Tibial nerve (tissue), 4 donors: ENCODE data around the gene LRRC14B. TPM values are rescaled to one million over a fixed set of nuclear protein-coding genes. Genes with fewer than 3 reads are reported as not detected.
"Not testable (repeated sequence)": the region's sequence is repeated elsewhere in the genome, so short reads cannot be mapped to it uniquely, and the experiment has no call there.

ENCODE experiments used
- DNase-seq, 2 donors: peaks; one replicate each; pipeline ENCODE4 v3.0.0-alpha.2; 2019; ENCODE audit warnings: low spot score in 2 of 2
- H3K27ac ChIP-seq, 4 donors: fragments of 200-600 bp; sonication (generic) in 3 of 4; one replicate each; pipeline ENCODE4 v1.5.1; 2017 to 2019; ENCODE audit warnings: mild to moderate bottlenecking in 1 of 4
- H3K27me3 ChIP-seq, 2 donors: fragments of 200-600 bp; sonication (generic) in 1 of 2; one replicate each; pipeline versions ENCODE4 v1.5.1 to v1.6.0; 2017 to 2019
- H3K36me3 ChIP-seq, 3 donors: fragments of 200-600 bp; sonication (generic); one replicate each; pipeline ENCODE4 v1.5.1; 2018 to 2019
- H3K4me1 ChIP-seq, 4 donors: fragments of 200-600 bp; sonication (generic) in 3 of 4; one replicate each; pipeline ENCODE4 v1.5.1; 2017 to 2019
- H3K4me3 ChIP-seq, 4 donors: fragments of 200-600 bp; sonication (generic) in 3 of 4; one replicate each; pipeline ENCODE4 v1.5.1; 2017 to 2019; ENCODE audit warnings: mild to moderate bottlenecking in 1 of 4, moderate library complexity in 1 of 4
- H3K9me3 ChIP-seq, 4 donors: fragments of 200-600 bp; sonication (generic) in 3 of 4; one replicate each; pipeline ENCODE4 v1.5.1; 2017 to 2019
- EP300 ChIP-seq, 2 donors: sonication (generic); formaldehyde crosslinking; IDR thresholded peaks; one replicate each; pipeline ENCODE4 v1.6.1; 2017; ENCODE audit warnings: antibody characterized with exemption in 2 of 2, mild to moderate bottlenecking in 1 of 2
- POLR2A ChIP-seq, 2 donors: fragments of 450-650 bp; IDR thresholded peaks; one replicate each; pipeline ENCODE4 v1.6.1; 2017; ENCODE audit warnings: antibody characterized with exemption in 2 of 2, mild to moderate bottlenecking in 2 of 2, moderate library complexity in 2 of 2
- WGBS, 2 donors: methylation state at CpG; one replicate each; pipeline ENCODE4 v1.1.5; 2018; 5-methylcytosine and 5-hydroxymethylcytosine counted together
- total RNA-seq, 4 donors: library from RNA; depleted of rRNA; stranded (reverse); fragments of >200 nt; gene quantifications; one replicate each; pipeline ENCODE4 v1.1.0, GENCODE V29; 2016
- TF ChIP-seq, protein P1 (sequence below), 5 experiments: fragments of 200-600 bp in 3 of 5; fragments of 450-650 bp in 2 of 5; sonication (generic) in 3 of 5; IDR thresholded peaks; one replicate each; pipeline ENCODE4 v1.5.1; 2016 to 2019; ENCODE audit warnings: antibody characterized with exemption in 5 of 5, mild to moderate bottlenecking in 3 of 5, moderate library complexity in 2 of 5

The LRRC14B gene
- total RNA-seq, 4 donors from 2014 or later, result not detected

GRCh38 chr5:208449-209114, 17.3 kb downstream of the LRRC14B start:
- Histone ChIP-seq H3K27ac (peak overlapping the region in 2 of 4 donors; percentile 9 to 28), H3K9me3 (no peaks in the 10 kb centered on the region), H3K4me1 (peaks cover 0 to 9% (median 0%) of the 10 kb centered on the region in 4 donors), H3K36me3 (peaks cover 0 to 47% (median 6%) of the 10 kb centered on the region in 3 donors), H3K27me3 (no peaks in the 10 kb centered on the region), H3K4me3 (no peak overlapping the region)
- TF ChIP-seq, protein P1, sequence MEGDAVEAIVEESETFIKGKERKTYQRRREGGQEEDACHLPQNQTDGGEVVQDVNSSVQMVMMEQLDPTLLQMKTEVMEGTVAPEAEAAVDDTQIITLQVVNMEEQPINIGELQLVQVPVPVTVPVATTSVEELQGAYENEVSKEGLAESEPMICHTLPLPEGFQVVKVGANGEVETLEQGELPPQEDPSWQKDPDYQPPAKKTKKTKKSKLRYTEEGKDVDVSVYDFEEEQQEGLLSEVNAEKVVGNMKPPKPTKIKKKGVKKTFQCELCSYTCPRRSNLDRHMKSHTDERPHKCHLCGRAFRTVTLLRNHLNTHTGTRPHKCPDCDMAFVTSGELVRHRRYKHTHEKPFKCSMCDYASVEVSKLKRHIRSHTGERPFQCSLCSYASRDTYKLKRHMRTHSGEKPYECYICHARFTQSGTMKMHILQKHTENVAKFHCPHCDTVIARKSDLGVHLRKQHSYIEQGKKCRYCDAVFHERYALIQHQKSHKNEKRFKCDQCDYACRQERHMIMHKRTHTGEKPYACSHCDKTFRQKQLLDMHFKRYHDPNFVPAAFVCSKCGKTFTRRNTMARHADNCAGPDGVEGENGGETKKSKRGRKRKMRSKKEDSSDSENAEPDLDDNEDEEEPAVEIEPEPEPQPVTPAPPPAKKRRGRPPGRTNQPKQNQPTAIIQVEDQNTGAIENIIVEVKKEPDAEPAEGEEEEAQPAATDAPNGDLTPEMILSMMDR (IDR thresholded peaks at IDR 0.05), result no peak
- TF ChIP-seq POLR2A (IDR thresholded peaks at IDR 0.05) (no peak), EP300 (IDR thresholded peaks at IDR 0.05) (no peak)
- 72 to 80% methylated on average over 13 to 15 of the region's 15 CpGs for WGBS, 2 donors
- DNase-seq, result no peak

- WGBS, 2 donors, result 89 to 92% methylated on average over 12 of the region's 12 CpGs
- DNase-seq, result no peak
- TF ChIP-seq, protein P1 (IDR thresholded peaks at IDR 0.05), result no peak
- TF ChIP-seq EP300 (IDR thresholded peaks at IDR 0.05) (no peak), POLR2A (IDR thresholded peaks at IDR 0.05) (no peak)
- no peaks in the 10 kb centered on the region for H3K9me3 ChIP-seq
- peaks cover 0 to 24% (median 0%) of the 10 kb centered on the region in 4 donors for H3K4me1 ChIP-seq
- no peak overlapping the region for H3K27ac ChIP-seq
- H3K36me3 ChIP-seq, result peaks cover 0 to 21% (median 0%) of the 10 kb centered on the region in 3 donors
- no peaks in the 10 kb centered on the region for H3K27me3 ChIP-seq
- no peak overlapping the region for H3K4me3 ChIP-seq
These were observed 22.6 kb downstream of the LRRC14B start for GRCh38 chr5:213803-214395.

GRCh38 chr5:215256-215655, 24.0 kb downstream of the LRRC14B start:
- H3K27ac ChIP-seq, H3K4me3 ChIP-seq, DNase-seq, H3K9me3 ChIP-seq, H3K27me3 ChIP-seq: not testable (repeated sequence)
- peaks cover 0 to 21% (median 0%) of the 10 kb centered on the region in 3 donors for H3K36me3 ChIP-seq
- peaks cover 0 to 36% (median 10%) of the 10 kb centered on the region in 4 donors for H3K4me1 ChIP-seq
- 84 to 100% methylated on average over 2 of the region's 2 CpGs for WGBS, 2 donors

DNA sequence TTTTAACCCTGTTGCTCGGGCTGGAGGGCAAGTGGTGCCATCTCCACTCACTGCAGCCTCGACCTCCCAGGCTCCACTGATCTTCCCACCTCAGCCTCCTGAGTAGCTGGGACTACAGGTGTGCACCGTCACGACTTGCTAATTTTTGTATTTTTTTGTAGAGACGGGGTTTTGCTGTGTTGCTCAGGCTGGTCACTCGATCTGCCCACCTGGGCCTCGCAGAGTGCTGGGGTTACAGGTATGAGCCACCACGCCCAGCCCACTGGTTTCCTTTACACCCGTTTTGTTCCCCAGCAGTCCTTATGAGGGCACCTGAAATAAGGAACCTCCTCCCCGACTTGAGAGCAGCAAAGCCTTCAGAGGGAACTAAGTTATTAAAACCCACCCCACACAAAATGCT, 24.8 kb downstream of the LRRC14B start:
- not testable (repeated sequence) for H3K9me3 ChIP-seq, H3K27me3 ChIP-seq, H3K27ac ChIP-seq, H3K4me3 ChIP-seq, DNase-seq
- H3K36me3 ChIP-seq, result peaks cover 0 to 21% (median 0%) of the 10 kb centered on the region in 3 donors
- H3K4me1 ChIP-seq, result peaks cover 0 to 45% (median 16%) of the 10 kb centered on the region in 4 donors
- 92 to 94% methylated on average over 8 to 9 of the region's 10 CpGs for WGBS, 2 donors

GRCh38 chr5:217494-218456, 26.5 kb downstream of the LRRC14B start, which contains the start of the genes CCDC127 and SDHA:
CCDC127 (minus strand) TSS chr5:218153; CDS start chr5:216849, 1,304 bp downstream.
SDHA (plus strand) TSS chr5:218320; CDS start chr5:218356, 36 bp downstream.
- H3K36me3 ChIP-seq, result peaks cover 0 to 21% (median 0%) of the 10 kb centered on the region in 3 donors
- H3K9me3 ChIP-seq, H3K27me3 ChIP-seq: not testable (repeated sequence)
- 1% methylated on average over 15 to 38 of the region's 75 CpGs for WGBS, 2 donors
- H3K4me3 ChIP-seq, result peak within 1 kb of the TSS; percentile 89 to 99 (median 94)
- DNase-seq, result peak; percentile 88 to 92
- peak; percentile 89 to 91 for TF ChIP-seq EP300 (IDR thresholded peaks at IDR 0.05)
- peak; percentile 81 to 95 for TF ChIP-seq POLR2A (IDR thresholded peaks at IDR 0.05)
- TF ChIP-seq, protein P1 (IDR thresholded peaks at IDR 0.05), result peak; percentile 24 to 65 (median 34)
- peak within 1 kb of the TSS; percentile 69 to 97 (median 90) for H3K27ac ChIP-seq
- H3K4me1 ChIP-seq, result peaks cover 0 to 62% (median 18%) of the 10 kb centered on the region in 4 donors
